BE2C (cell line): ENCODE data around the gene SCN9A.

ENCODE experiments used
- DNase-seq: peaks from one replicate; pipeline ENCODE4 v3.0.0-alpha.2; 2020
- H3K27me3 ChIP-seq: fragments of 250-450 bp; sonication (Bioruptor Pico); 2 replicates; pipeline ENCODE4 v1.5.1; 2020; ENCODE audit warnings: mild to moderate bottlenecking
- H3K36me3 ChIP-seq: fragments of 250-450 bp; sonication (Bioruptor Pico); 2 replicates; pipeline ENCODE4 v1.5.1; 2020; ENCODE audit warnings: mild to moderate bottlenecking
- H3K4me1 ChIP-seq: fragments of 250-450 bp; sonication (Bioruptor Pico); 2 replicates; pipeline ENCODE4 v1.5.1; 2020
- H3K4me3 ChIP-seq: 2 replicates; pipeline ENCODE4 v1.5.1; 2011; ENCODE audit warnings: low read depth, low read length
- H3K9me3 ChIP-seq: fragments of 250-450 bp; sonication (Bioruptor Pico); 2 replicates; pipeline ENCODE4 v1.5.1; 2020
- TF ChIP-seq, protein P1 (sequence below): IDR thresholded peaks from 2 replicates; pipeline ENCODE4 v1.5.1; 2012; ENCODE audit warnings: mild to moderate bottlenecking, low read depth, low read length

Gene SCN9A

DNA sequence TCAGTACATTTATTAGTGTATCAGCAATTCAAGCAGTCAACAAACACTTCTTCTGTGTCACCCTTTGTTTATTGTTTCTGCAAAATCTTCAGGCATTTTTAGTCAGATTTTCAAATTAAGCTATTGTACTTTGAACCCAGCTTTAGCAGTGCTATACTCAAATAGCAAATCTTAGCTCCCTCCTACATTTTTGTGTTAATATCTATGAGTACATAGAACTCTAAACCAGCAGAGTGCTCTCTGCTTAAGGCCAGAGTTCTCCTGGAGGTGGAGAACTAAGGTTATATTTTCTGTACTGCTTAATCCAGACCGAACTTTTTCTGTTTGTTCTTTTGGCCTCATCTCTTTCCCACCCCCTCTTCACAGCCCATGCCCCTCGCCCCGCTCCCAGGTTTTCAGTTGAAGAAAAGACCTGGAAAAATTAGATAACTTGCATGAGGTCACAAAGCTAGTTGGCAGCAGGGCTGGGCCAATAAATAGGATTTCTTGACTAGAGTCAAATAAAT, 218.7 kb downstream of the SCN9A start:
- no peaks in the 10 kb centered on the region for H3K27me3 ChIP-seq
- H3K4me1 ChIP-seq: no peaks in the 10 kb centered on the region
- no peaks in the 10 kb centered on the region for H3K9me3 ChIP-seq
- TF ChIP-seq, protein P1, sequence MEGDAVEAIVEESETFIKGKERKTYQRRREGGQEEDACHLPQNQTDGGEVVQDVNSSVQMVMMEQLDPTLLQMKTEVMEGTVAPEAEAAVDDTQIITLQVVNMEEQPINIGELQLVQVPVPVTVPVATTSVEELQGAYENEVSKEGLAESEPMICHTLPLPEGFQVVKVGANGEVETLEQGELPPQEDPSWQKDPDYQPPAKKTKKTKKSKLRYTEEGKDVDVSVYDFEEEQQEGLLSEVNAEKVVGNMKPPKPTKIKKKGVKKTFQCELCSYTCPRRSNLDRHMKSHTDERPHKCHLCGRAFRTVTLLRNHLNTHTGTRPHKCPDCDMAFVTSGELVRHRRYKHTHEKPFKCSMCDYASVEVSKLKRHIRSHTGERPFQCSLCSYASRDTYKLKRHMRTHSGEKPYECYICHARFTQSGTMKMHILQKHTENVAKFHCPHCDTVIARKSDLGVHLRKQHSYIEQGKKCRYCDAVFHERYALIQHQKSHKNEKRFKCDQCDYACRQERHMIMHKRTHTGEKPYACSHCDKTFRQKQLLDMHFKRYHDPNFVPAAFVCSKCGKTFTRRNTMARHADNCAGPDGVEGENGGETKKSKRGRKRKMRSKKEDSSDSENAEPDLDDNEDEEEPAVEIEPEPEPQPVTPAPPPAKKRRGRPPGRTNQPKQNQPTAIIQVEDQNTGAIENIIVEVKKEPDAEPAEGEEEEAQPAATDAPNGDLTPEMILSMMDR: no peak
- H3K4me3 ChIP-seq: no peak overlapping the region
- no peak for DNase-seq
- no peaks in the 10 kb centered on the region for H3K36me3 ChIP-seq

- no peaks in the 10 kb centered on the region for H3K4me1 ChIP-seq
- H3K36me3 ChIP-seq: no peaks in the 10 kb centered on the region
- no peak overlapping the region for H3K4me3 ChIP-seq
- TF ChIP-seq, protein P1: no peak
- no peak for DNase-seq
- H3K9me3 ChIP-seq: no peaks in the 10 kb centered on the region
- no peaks in the 10 kb centered on the region for H3K27me3 ChIP-seq
Observed at GRCh38 chr2:166155589-166155988, 220.2 kb downstream of the SCN9A start.

DNA sequence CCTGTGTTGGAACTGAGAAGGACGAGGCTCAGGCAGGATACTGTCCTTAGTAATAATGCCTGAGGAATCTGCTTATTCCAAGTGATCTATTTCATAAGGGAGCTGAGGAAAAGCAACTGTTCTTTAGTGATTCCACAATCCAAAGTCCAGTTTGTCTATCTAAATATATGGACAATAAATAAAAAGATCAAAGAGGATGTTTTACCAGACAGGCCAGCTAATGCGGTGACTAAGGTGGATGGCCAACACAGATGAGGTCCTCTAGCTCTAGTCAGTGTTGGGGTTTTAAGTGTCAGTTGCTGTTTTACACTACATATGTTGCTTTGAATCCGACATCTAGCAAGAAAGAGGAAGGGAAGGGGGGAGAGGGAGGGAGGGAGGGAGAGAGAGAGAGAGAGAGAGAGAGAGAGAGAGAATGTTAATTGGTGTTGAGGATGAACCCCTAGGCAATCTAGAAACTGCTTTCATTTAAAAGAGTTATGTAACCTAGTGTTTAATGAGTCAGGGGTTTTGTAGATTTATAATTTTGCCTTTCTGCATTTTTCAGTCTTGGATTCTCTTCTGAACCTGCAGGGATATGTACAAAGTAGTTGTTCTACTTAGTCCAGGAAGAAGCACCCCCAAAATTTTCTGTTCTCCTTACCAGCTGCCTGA, 220.9 kb downstream of the SCN9A start:
- Histone ChIP-seq H3K27me3 (no peaks in the 10 kb centered on the region), H3K9me3 (no peaks in the 10 kb centered on the region), H3K36me3 (no peaks in the 10 kb centered on the region), H3K4me3 (no peak overlapping the region), H3K4me1 (no peaks in the 10 kb centered on the region)
- TF ChIP-seq, protein P1: no peak
- no peak for DNase-seq

GRCh38 chr2:166152064-166152463, 223.7 kb downstream of the SCN9A start:
- TF ChIP-seq, protein P1: no peak
- no peaks in the 10 kb centered on the region for H3K36me3 ChIP-seq
- no peaks in the 10 kb centered on the region for H3K9me3 ChIP-seq
- H3K27me3 ChIP-seq: no peaks in the 10 kb centered on the region
- H3K4me1 ChIP-seq: no peaks in the 10 kb centered on the region
- no peak overlapping the region for H3K4me3 ChIP-seq
- no peak for DNase-seq

DNA sequence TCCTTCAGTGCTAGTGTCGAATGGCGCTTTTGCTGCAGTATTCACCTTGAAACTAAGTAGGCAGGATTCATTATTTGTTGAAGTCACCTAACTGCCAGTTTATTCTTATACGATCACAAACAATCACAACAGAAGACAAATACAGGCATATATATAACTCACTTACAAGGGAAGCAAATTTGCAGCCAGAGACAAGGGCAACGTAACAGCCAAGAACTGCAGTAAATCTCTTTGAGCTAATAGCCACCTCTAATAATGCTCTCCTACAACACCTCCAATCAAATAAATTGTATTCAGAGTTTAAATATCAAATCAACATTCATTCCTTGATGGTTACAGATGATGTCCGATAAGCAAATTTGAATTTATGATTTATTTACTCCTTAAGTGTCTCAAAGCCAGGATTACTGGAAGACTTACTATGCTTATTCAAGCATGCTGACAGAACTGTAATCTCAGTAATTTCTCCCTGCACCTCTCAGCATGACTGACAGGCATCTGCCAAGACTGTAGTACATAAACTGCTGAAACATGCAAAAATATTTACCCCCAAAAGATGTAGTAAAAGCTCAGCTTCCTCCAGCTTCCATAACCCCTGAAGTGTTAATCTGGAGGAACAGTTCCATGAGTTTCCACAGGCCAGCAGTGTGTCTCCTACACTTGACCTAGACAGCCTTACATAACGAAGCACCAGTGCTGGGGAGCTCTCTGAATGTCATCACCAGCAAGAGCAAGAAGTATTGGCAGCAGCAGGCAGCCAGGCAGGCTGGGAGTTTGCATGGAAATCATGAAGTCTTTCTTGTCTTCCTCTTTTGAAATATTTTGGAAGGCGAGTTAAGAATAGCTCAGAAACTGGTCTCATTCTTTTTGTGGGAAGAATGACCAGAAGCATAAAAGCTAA, 227.0 kb downstream of the SCN9A start:
- TF ChIP-seq, protein P1: no peak
- Histone ChIP-seq H3K27me3 (no peaks in the 10 kb centered on the region), H3K9me3 (no peaks in the 10 kb centered on the region), H3K4me1 (no peaks in the 10 kb centered on the region), H3K36me3 (no peaks in the 10 kb centered on the region), H3K4me3 (no peak overlapping the region)
- DNase-seq: no peak

DNA sequence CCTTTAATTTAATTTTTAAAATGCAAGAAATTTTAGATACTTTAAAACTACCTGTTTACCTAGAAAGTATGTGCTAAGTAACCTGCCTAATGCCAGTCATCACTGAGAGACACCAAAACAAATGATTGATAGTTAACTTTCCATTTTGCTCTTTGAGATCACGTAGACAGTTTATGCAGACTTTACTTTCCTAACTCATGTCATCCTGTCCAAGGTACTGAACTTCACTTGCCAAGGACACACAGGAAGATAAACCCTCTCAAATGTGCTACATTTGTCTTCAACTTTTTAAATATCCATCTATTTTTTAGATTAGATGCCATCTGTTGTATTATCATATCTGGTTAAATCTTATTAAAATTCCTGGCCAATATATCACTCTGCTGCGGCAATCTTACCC, 227.9 kb downstream of the SCN9A start:
- H3K4me3 ChIP-seq: no peak overlapping the region
- H3K9me3 ChIP-seq: no peaks in the 10 kb centered on the region
- DNase-seq: no peak
- H3K36me3 ChIP-seq: no peaks in the 10 kb centered on the region
- TF ChIP-seq, protein P1: no peak
- H3K4me1 ChIP-seq: no peaks in the 10 kb centered on the region
- H3K27me3 ChIP-seq: no peaks in the 10 kb centered on the region
